Tibial artery (tissue), 4 donors: ENCODE results near the gene LRRTM4.

Experiments used
- DNase-seq, 2 donors: peaks; one replicate each; pipeline ENCODE4 v3.0.0-alpha.2; 2019
- H3K27ac ChIP-seq, 2 donors: fragments of 200-600 bp; sonication (generic) in 1 of 2; 1 replicate in 1 of 2; 2 replicates in 1 of 2; pipeline ENCODE4 v1.5.1; 2018 to 2019; ENCODE audit warnings: mild to moderate bottlenecking in 1 of 2
- H3K27me3 ChIP-seq, 2 donors: fragments of 200-600 bp; sonication (generic) in 1 of 2; one replicate each; pipeline versions ENCODE4 v1.5.1 to v1.6.0; 2016 to 2019
- H3K36me3 ChIP-seq, 3 donors: fragments of 200-600 bp; sonication (generic) in 2 of 3; one replicate each; pipeline ENCODE4 v1.5.1; 2016 to 2019; ENCODE audit warnings: mild to moderate bottlenecking in 2 of 3
- H3K4me1 ChIP-seq, 4 donors: fragments of 200-600 bp; sonication (generic) in 2 of 4; 1 replicate in 3 of 4; 2 replicates in 1 of 4; pipeline ENCODE4 v1.5.1; 2016 to 2019
- H3K4me3 ChIP-seq, 2 donors: fragments of 200-600 bp; sonication (generic) in 1 of 2; 1 replicate in 1 of 2; 2 replicates in 1 of 2; pipeline ENCODE4 v1.5.1; 2018 to 2019; ENCODE audit warnings: mild to moderate bottlenecking in 2 of 2
- H3K9me3 ChIP-seq, 3 donors: fragments of 200-600 bp; sonication (generic) in 1 of 3; one replicate each; pipeline ENCODE4 v1.5.1; 2016 to 2019
- intact Hi-C: fragments of 100-400 bp; cut with DNase I; formaldehyde crosslinking; loops from one replicate; pipeline ENCODE4 v1.15.0; 2023; ENCODE audit warnings: low total_unique reads
- TF ChIP-seq, protein P1 (sequence below), 2 experiments: fragments of 200-600 bp in 1 of 2; fragments of 450-650 bp in 1 of 2; IDR thresholded peaks; one replicate each; pipeline ENCODE4 v1.5.1; 2017 to 2019; ENCODE audit warnings: antibody characterized with exemption in 2 of 2, mild to moderate bottlenecking in 1 of 2, moderate library complexity in 1 of 2

Gene LRRTM4

GRCh38 chr2:77348821-77349220, 173.4 kb downstream of the LRRTM4 start:
- TF ChIP-seq, protein P1, sequence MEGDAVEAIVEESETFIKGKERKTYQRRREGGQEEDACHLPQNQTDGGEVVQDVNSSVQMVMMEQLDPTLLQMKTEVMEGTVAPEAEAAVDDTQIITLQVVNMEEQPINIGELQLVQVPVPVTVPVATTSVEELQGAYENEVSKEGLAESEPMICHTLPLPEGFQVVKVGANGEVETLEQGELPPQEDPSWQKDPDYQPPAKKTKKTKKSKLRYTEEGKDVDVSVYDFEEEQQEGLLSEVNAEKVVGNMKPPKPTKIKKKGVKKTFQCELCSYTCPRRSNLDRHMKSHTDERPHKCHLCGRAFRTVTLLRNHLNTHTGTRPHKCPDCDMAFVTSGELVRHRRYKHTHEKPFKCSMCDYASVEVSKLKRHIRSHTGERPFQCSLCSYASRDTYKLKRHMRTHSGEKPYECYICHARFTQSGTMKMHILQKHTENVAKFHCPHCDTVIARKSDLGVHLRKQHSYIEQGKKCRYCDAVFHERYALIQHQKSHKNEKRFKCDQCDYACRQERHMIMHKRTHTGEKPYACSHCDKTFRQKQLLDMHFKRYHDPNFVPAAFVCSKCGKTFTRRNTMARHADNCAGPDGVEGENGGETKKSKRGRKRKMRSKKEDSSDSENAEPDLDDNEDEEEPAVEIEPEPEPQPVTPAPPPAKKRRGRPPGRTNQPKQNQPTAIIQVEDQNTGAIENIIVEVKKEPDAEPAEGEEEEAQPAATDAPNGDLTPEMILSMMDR (IDR thresholded peaks at IDR 0.05), result no peak
- Histone ChIP-seq H3K36me3 (no peaks in the 10 kb centered on the region), H3K27ac (no peak overlapping the region), H3K4me1 (no peaks in the 10 kb centered on the region), H3K4me3 (no peak overlapping the region), H3K9me3 (no peaks in the 10 kb centered on the region), H3K27me3 (no peaks in the 10 kb centered on the region)
- DNase-seq, result no peak
- intact Hi-C loops, result no loop called here

DNA sequence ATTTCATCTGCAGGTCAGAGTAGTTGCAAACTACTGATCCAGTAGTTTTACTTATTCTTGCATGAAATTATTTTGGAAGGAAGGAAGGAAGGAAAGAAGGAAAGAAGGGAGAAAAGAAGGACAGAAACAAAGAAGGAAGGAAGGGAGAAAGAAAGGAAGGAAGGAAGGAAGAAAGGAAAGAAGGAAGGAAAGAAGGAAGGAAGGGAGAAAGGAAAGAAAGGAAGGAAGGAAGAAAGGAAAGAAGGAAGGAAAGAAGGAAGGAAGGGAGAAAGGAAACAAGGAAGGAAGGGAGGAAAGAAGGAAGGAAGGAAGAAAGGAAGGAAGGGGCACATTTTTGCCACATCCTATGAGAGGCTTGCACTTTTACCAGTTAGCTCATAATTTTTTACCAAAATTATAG, 186.2 kb downstream of the LRRTM4 start:
- no peaks in the 10 kb centered on the region for H3K9me3 ChIP-seq
- no peak for DNase-seq
- TF ChIP-seq, protein P1 (IDR thresholded peaks at IDR 0.05), result no peak
- no peaks in the 10 kb centered on the region for H3K36me3 ChIP-seq
- H3K4me1 ChIP-seq, result no peaks in the 10 kb centered on the region
- H3K4me3 ChIP-seq, result no peak overlapping the region
- intact Hi-C loops, result no loop called here
- no peak overlapping the region for H3K27ac ChIP-seq
- no peaks in the 10 kb centered on the region for H3K27me3 ChIP-seq

- intact Hi-C loops, result no loop called here
- Histone ChIP-seq H3K27ac (no peak overlapping the region), H3K4me1 (no peaks in the 10 kb centered on the region), H3K4me3 (no peak overlapping the region), H3K36me3 (no peaks in the 10 kb centered on the region), H3K9me3 (no peaks in the 10 kb centered on the region), H3K27me3 (no peaks in the 10 kb centered on the region)
- no peak for DNase-seq
- TF ChIP-seq, protein P1 (IDR thresholded peaks at IDR 0.05), result no peak
Observed at GRCh38 chr2:77328134-77328931, 193.8 kb downstream of the LRRTM4 start.

- no peaks in the 10 kb centered on the region for H3K9me3 ChIP-seq
- H3K4me3 ChIP-seq, result no peak overlapping the region
- TF ChIP-seq, protein P1 (IDR thresholded peaks at IDR 0.05), result no peak
- intact Hi-C loops, result no loop called here
- H3K27me3 ChIP-seq, result no peaks in the 10 kb centered on the region
- no peaks in the 10 kb centered on the region for H3K36me3 ChIP-seq
- no peaks in the 10 kb centered on the region for H3K4me1 ChIP-seq
- no peak overlapping the region for H3K27ac ChIP-seq
- DNase-seq, result no peak
Observed at GRCh38 chr2:77325395-77325794, 196.8 kb downstream of the LRRTM4 start.

- Histone ChIP-seq H3K27ac (no peak overlapping the region), H3K27me3 (no peaks in the 10 kb centered on the region), H3K9me3 (no peaks in the 10 kb centered on the region), H3K36me3 (no peaks in the 10 kb centered on the region), H3K4me3 (no peak overlapping the region), H3K4me1 (no peaks in the 10 kb centered on the region)
- no peak for DNase-seq
- intact Hi-C loops, result no loop called here
- TF ChIP-seq, protein P1 (IDR thresholded peaks at IDR 0.05), result no peak
Observed at GRCh38 chr2:77322431-77322830, 199.7 kb downstream of the LRRTM4 start.
